ENCODE data around the gene SKIC8.
A peak's percentile ranks its signal among the peaks of the same experiment; 100 is the strongest.

Gene SKIC8

DNA sequence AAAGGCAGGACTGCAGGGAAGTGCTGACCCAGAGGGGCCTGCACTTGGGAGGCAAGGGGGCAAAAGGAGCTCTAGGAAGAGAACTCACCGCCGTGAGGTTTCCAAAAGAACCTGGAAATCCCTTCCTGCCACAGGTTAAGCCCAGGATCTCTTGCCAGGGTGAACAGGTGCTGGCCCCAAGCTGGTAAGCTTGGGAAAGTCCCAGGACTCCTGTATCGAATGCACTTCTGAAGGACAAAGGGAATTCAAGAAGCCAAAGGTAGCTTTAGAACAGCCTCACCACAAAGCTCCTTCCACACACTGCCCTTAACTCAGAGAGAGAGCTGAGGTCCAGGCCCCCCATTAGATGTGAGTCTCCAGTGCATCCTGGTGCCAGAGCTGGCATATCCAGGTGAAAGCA, 11.9 kb upstream of the SKIC8 start:
- Histone ChIP-seq H3K4me1 (ENCODE audit: control insufficient read depth, insufficient read depth, low read length, poor library complexity, severe bottlenecking) (peaks cover 11% of the 10 kb centered on the region), H3K36me3 (ENCODE audit: control insufficient read depth, insufficient read depth, low read length) (no peaks in the 10 kb centered on the region), H3K9me3 (ENCODE audit: control insufficient read depth, low read length) (no peaks in the 10 kb centered on the region), H3K4me3 (ENCODE audit: extremely low read depth, insufficient read depth, low read length, poor library complexity, severe bottlenecking) (no peak overlapping the region), H3K27ac (ENCODE audit: low read depth, low read length, severe bottlenecking) (no peak overlapping the region)
- WGBS, 2 experiments (ENCODE audit: insufficient coverage in 2 of 2), result 75 to 93% methylated on average over 3 of the region's 3 CpGs

DNA sequence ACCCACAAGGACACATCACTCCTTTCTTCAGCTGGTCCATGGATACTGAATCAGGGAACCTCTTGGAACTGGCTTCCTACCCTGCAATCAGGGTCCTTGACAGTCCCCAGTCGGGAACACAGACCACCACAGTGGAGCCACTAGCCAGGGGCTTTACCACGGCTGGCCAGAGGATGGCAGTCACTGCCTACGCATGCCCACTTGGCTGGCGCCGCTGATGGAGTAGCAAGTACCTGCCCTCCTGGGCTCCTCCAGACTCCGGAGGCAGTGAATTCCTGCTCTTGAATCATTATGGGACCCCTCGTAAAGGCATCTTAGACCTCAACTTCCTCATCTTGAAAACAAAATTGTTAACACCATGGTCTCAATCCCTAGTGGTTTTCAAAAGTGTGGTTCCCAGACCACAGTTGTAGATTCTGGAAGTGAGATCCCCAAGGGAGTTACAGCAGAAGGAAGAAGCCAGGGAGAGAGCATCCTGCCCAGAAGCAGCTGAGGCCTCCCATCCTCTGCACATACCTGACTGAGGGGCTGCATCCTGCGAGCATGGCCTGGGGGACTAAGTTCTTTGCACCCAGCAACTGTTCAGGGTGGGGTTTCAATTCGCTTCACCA, 9.1 kb upstream of the SKIC8 start:
- H3K9me3 ChIP-seq (ENCODE audit: control insufficient read depth, low read length), result no peaks in the 10 kb centered on the region
- H3K36me3 ChIP-seq (ENCODE audit: control insufficient read depth, insufficient read depth, low read length), result no peaks in the 10 kb centered on the region
- WGBS, 2 experiments (ENCODE audit: insufficient coverage in 2 of 2), result 17 to 23% methylated on average over 9 of the region's 9 CpGs
- H3K4me1 ChIP-seq (ENCODE audit: control insufficient read depth, insufficient read depth, low read length, poor library complexity, severe bottlenecking), result peaks cover 15% of the 10 kb centered on the region
- no peak overlapping the region for H3K27ac ChIP-seq (ENCODE audit: low read depth, low read length, severe bottlenecking)
- H3K4me3 ChIP-seq (ENCODE audit: extremely low read depth, insufficient read depth, low read length, poor library complexity, severe bottlenecking), result no peak overlapping the region

DNA sequence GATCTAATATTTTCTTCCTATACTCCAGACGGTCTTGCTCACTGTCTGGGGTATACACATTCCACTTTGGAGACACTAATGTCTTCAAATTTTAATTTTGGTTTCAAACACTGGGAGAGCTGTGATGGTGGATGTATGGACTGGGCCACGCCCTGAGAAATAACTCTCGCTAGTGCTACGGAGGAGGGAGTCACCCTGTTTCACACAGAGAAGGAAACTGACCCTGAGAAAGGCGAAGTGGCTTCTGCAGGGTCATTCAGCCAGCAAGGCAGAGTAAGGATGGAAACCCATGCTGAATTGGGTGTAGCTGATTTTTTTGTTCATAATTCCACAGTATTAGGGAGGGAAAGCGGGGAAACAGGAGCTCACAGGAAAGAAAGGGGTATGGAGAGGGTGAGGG, 8.6 kb upstream of the SKIC8 start:
- 77 to 86% methylated on average over 4 of the region's 6 CpGs for WGBS, 2 experiments (ENCODE audit: insufficient coverage in 2 of 2)
- peaks cover 15% of the 10 kb centered on the region for H3K4me1 ChIP-seq (ENCODE audit: control insufficient read depth, insufficient read depth, low read length, poor library complexity, severe bottlenecking)
- no peak overlapping the region for H3K27ac ChIP-seq (ENCODE audit: low read depth, low read length, severe bottlenecking)
- no peak overlapping the region for H3K4me3 ChIP-seq (ENCODE audit: extremely low read depth, insufficient read depth, low read length, poor library complexity, severe bottlenecking)
- no peaks in the 10 kb centered on the region for H3K36me3 ChIP-seq (ENCODE audit: control insufficient read depth, insufficient read depth, low read length)
- no peaks in the 10 kb centered on the region for H3K9me3 ChIP-seq (ENCODE audit: control insufficient read depth, low read length)

DNA sequence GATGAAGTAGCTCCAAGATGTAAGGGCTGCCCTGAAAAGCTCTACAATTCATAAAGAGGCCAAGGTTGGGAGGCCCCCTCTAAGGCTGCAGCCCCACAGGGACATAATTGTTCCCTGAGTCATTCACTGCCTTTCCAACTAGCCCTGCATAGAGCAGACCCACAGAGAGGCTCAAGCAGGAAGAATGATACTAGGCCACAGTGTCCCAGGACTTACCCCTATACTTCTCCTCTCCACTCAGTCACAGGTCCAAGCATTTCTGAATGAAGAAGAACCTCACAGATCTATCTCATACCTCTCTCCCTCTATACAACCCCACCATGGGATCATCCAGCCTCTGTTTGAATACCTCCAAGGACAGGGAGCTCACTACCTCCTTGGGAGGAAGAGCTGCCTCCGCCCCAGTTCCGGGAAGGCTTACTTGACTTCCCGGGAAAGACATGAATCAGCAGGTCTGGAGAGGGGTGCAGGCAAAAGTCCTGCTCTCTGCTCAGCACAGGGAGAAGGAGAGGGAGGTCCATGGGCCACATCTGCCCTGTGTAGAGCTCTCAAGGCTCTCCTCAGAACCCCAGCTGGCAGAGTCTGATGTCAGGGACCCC, 6.9 kb upstream of the SKIC8 start:
- Histone ChIP-seq H3K27ac (ENCODE audit: low read depth, low read length, severe bottlenecking) (peak overlapping the region; percentile 72), H3K4me1 (ENCODE audit: control insufficient read depth, insufficient read depth, low read length, poor library complexity, severe bottlenecking) (peaks cover 15% of the 10 kb centered on the region), H3K4me3 (ENCODE audit: extremely low read depth, insufficient read depth, low read length, poor library complexity, severe bottlenecking) (no peak overlapping the region), H3K9me3 (ENCODE audit: control insufficient read depth, low read length) (no peaks in the 10 kb centered on the region), H3K36me3 (ENCODE audit: control insufficient read depth, insufficient read depth, low read length) (no peaks in the 10 kb centered on the region)
- WGBS, 2 experiments (ENCODE audit: insufficient coverage in 2 of 2), result 92 to 95% methylated on average over 3 of the region's 3 CpGs

DNA sequence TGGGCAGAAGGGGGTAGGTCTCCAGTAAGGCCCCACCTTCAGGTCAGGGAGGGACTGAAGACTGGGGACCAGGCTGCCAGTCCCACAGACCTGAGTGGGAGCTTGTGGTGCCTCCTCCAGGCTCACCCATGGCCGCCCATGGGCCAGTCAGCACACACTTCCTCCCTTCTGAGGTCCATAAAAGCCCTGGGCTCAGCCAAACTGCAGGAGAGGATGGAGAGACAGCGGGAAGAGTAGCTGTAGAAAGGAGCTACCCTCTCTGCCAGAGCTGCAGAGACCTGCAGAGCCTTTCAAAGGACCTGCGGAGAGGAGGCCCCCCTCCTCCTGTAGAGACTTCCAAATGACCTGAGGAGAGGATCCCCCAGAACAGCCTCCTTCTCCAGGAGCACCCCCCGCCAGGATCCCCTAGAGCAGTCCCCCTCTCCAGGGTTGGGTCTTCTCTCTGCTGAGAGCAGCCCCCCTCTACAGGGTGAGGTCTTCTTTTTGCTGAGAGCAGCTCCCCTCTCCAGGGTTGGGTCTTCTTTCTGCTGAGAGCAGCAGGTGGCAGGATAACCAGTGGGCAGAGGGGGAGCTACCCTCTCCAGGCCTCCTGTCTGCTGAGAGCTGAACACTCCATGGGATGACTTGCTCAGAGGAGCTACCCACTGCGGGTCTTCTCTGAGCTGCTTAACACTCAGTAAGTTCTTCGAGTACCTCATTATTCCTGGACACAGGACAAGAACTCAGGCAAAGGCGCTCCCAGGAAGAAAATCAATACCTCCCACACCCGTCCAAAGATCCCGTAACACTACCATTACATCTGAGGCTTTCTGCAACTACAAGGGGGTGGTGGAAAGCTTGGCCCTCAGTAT, 5.0 kb upstream of the SKIC8 start:
- WGBS, 2 experiments (ENCODE audit: insufficient coverage in 2 of 2), result 88 to 94% methylated on average over 5 of the region's 9 CpGs
- Histone ChIP-seq H3K27ac (ENCODE audit: low read depth, low read length, severe bottlenecking) (no peak overlapping the region), H3K36me3 (ENCODE audit: control insufficient read depth, insufficient read depth, low read length) (no peaks in the 10 kb centered on the region), H3K4me1 (ENCODE audit: control insufficient read depth, insufficient read depth, low read length, poor library complexity, severe bottlenecking) (peaks cover 20% of the 10 kb centered on the region), H3K9me3 (ENCODE audit: control insufficient read depth, low read length) (no peaks in the 10 kb centered on the region), H3K4me3 (ENCODE audit: extremely low read depth, insufficient read depth, low read length, poor library complexity, severe bottlenecking) (no peak overlapping the region)

DNA sequence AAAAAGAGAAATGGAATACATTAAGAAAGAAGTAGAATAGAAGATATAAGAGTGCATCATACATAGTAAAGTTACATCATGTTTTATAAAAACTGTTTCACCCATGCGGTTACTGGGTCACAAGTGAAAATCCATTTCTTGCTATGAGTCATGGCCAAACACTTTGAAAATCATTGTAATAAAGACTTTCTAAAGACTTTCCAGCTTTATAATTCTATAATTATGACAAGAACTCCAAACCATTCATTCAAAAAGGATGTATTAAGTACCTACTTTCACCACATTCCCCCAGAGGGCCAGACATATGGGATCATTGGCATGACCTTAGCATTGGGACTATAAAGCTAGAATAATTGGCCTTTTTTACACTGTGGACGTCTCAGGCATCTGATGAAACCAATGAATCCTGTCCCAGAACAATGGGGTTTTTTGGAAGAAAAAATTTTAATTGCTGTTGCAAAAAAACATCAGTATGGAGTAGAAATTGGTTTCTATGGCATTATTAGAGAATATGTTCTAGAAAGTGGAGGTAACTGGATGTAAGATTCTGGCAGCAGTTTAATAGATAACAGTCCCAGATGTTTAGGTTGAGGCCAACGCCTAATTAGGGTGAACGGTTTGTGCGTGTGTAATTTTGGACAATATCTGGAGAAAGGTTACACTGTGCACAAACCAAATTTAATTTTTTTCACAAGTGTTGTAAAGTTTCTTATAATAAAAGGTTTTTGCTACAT, 3.3 kb upstream of the SKIC8 start:
- Histone ChIP-seq H3K27ac (ENCODE audit: low read depth, low read length, severe bottlenecking) (no peak overlapping the region), H3K4me1 (ENCODE audit: control insufficient read depth, insufficient read depth, low read length, poor library complexity, severe bottlenecking) (peaks cover 32% of the 10 kb centered on the region), H3K9me3 (ENCODE audit: control insufficient read depth, low read length) (no peaks in the 10 kb centered on the region), H3K36me3 (ENCODE audit: control insufficient read depth, insufficient read depth, low read length) (no peaks in the 10 kb centered on the region), H3K4me3 (ENCODE audit: extremely low read depth, insufficient read depth, low read length, poor library complexity, severe bottlenecking) (no peak overlapping the region)
- WGBS, 2 experiments (ENCODE audit: insufficient coverage in 2 of 2), result 60 to 86% methylated on average over 1 of the region's 5 CpGs

DNA sequence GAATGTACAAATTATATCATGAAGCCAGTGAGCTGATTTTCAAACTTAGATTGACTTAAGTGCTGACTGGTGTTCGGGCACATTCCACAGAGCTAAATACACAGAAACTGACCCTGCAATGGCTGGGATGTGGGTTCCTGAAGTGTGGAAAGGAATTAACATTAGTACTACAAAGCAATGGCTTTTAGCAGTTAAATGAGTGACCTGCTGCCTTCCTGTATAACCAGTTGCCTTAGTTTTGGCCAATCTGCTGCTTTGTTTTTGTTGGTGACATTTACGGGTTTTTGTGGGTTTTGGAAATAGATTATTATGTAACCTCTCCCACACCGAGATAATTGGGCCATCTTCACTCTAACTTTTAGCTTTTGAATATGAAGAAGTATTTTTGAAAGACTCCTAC, 2.4 kb upstream of the SKIC8 start:
- Histone ChIP-seq H3K27ac (ENCODE audit: low read depth, low read length, severe bottlenecking) (no peak overlapping the region), H3K36me3 (ENCODE audit: control insufficient read depth, insufficient read depth, low read length) (no peaks in the 10 kb centered on the region), H3K4me3 (ENCODE audit: extremely low read depth, insufficient read depth, low read length, poor library complexity, severe bottlenecking) (no peak overlapping the region), H3K9me3 (ENCODE audit: control insufficient read depth, low read length) (no peaks in the 10 kb centered on the region), H3K4me1 (ENCODE audit: control insufficient read depth, insufficient read depth, low read length, poor library complexity, severe bottlenecking) (peaks cover 29% of the 10 kb centered on the region)
- WGBS, 2 experiments (ENCODE audit: insufficient coverage in 2 of 2), result 80 to 83% methylated on average over 1 of the region's 3 CpGs

DNA sequence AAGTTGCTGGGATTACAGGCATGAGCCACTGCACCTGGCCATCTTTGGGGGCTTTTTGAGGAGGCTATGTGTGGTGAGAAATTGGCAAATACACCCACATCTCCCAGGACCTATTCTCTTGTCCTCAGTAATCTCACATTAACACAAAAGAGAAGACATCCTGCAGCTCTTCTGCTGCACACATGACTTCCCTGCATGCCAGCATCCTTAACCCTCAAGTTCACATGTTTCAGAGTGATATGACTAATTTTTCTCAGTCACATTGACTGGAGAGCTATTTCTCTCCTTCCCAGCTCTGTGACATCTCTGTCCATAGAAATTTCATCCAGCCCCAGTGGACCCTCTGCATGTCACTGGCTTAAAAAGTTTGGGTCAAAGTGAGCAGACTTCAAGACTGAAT, 1.9 kb upstream of the SKIC8 start:
- Histone ChIP-seq H3K9me3 (ENCODE audit: control insufficient read depth, low read length) (no peaks in the 10 kb centered on the region), H3K36me3 (ENCODE audit: control insufficient read depth, insufficient read depth, low read length) (no peaks in the 10 kb centered on the region), H3K27ac (ENCODE audit: low read depth, low read length, severe bottlenecking) (no peak overlapping the region)

DNA sequence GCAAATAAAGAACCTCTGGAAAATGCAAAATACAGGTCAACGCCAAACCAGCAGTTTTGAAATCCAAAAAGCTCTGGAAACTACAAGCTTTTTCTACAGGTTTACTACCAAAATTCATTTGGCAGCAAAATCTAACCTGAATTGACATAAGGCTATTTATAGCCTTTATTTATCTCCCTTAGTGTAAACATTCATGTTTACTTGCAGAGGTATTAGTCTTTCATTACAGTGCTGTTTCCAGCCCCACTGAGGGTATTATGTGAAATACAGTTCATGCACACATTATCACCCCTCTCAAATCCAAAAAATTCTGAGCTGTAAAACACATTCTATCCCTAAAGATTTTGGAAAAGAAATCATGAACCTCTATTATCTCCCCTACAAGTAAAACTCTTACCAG, 7.2 kb downstream of the SKIC8 start:
- Histone ChIP-seq H3K36me3 (ENCODE audit: control insufficient read depth, insufficient read depth, low read length) (peaks cover 61% of the 10 kb centered on the region), H3K4me1 (ENCODE audit: control insufficient read depth, insufficient read depth, low read length, poor library complexity, severe bottlenecking) (no peaks in the 10 kb centered on the region), H3K4me3 (ENCODE audit: extremely low read depth, insufficient read depth, low read length, poor library complexity, severe bottlenecking) (no peak overlapping the region), H3K27ac (ENCODE audit: low read depth, low read length, severe bottlenecking) (no peak overlapping the region), H3K9me3 (ENCODE audit: control insufficient read depth, low read length) (no peaks in the 10 kb centered on the region)
- 83 to 100% methylated on average over 1 of the region's 1 CpG for WGBS, 2 experiments (ENCODE audit: insufficient coverage in 2 of 2)

More for the DNA sequence above, 1.9 kb upstream of the SKIC8 start:
- no peak overlapping the region for H3K4me3 ChIP-seq (ENCODE audit: extremely low read depth, insufficient read depth, low read length, poor library complexity, severe bottlenecking)
- H3K4me1 ChIP-seq (ENCODE audit: control insufficient read depth, insufficient read depth, low read length, poor library complexity, severe bottlenecking), result peaks cover 24% of the 10 kb centered on the region

DNA sequence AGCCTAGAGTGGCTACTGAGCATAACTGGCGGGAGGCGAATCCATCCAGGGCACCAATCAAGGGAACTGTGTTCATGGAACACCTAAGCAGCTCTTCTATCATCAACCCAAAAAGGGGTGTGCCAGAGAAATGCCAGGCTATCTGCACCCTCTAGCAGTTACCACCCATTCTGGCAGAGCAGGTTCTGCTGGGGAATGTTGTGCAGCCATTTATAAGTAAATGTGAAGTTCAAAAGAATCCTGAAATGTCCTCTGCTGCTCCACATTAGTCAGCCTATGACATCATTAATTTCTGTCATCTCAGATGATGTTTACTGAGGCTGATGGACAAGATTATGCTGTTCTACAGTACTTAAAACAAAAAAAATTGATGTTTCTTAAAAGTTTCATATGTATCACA, 7.7 kb downstream of the SKIC8 start:
- Histone ChIP-seq H3K9me3 (ENCODE audit: control insufficient read depth, low read length) (no peaks in the 10 kb centered on the region), H3K27ac (ENCODE audit: low read depth, low read length, severe bottlenecking) (no peak overlapping the region), H3K4me3 (ENCODE audit: extremely low read depth, insufficient read depth, low read length, poor library complexity, severe bottlenecking) (no peak overlapping the region), H3K36me3 (ENCODE audit: control insufficient read depth, insufficient read depth, low read length) (peaks cover 66% of the 10 kb centered on the region), H3K4me1 (ENCODE audit: control insufficient read depth, insufficient read depth, low read length, poor library complexity, severe bottlenecking) (no peaks in the 10 kb centered on the region)
- WGBS, 2 experiments (ENCODE audit: insufficient coverage in 2 of 2), result 93 to 100% methylated on average over 2 of the region's 2 CpGs
